Measurements from ENCODE around the gene ICE1.

The ICE1 gene

DNA sequence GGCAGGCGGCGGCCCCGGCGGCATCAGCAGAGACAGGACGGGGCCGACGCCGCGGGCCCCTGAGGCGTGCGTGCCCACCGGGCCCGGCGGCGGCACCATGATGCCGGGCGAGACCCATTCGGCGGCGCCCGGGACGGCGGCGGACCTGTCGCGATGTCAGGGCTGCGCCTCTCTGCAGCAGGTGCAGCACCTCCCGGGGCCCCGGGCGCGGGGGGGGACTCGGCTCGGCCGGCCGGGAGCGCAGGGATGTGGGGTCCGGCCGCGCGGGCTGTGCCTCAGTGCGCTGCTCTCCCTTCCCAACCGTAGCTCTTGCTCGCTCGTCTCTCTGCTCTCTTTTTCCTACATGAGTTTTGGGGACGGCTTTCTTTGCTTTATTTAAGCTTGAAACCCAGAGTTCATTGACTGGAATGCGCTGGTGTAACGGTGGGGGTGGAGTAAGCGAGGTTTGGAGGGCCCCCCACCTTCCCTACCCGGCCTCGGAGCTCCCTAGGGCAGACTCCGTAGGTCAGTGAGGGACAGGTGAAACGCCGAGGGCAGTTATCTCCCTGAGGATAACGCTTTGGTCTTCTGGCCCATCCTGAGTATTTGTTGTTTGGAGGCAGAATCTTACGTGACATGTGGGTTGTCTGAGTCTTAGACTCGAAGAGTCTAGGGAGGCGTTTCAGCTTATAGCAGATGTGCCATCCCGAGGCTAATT, 490 bp downstream of the ICE1 start:
- no peak for DNase-seq (ENCODE audit: low read depth)
- TF ChIP-seq, protein P1, sequence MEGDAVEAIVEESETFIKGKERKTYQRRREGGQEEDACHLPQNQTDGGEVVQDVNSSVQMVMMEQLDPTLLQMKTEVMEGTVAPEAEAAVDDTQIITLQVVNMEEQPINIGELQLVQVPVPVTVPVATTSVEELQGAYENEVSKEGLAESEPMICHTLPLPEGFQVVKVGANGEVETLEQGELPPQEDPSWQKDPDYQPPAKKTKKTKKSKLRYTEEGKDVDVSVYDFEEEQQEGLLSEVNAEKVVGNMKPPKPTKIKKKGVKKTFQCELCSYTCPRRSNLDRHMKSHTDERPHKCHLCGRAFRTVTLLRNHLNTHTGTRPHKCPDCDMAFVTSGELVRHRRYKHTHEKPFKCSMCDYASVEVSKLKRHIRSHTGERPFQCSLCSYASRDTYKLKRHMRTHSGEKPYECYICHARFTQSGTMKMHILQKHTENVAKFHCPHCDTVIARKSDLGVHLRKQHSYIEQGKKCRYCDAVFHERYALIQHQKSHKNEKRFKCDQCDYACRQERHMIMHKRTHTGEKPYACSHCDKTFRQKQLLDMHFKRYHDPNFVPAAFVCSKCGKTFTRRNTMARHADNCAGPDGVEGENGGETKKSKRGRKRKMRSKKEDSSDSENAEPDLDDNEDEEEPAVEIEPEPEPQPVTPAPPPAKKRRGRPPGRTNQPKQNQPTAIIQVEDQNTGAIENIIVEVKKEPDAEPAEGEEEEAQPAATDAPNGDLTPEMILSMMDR (conservative IDR thresholded peaks at IDR 0.05; ENCODE audit: low read depth, low read length) = no peak

DNA sequence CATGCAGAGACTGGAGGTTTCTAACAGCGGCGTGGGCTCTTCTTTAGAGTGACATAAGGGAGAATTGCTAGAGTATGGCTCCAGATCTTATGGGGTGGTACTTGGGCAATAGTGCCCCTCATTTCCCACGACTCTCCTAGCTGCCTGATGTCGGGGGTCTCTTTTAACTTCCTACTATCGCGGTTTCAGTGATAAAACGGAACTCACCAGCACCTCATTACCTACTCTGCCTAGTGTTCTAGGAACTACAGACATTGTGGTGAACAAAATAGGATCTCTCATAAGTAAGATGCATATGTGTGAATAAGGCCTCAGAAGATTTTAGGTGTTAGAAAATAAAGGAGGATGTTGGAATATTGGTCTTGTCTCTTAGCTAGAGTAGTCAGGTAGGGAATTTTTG, 1.1 kb downstream of the ICE1 start:
- H3K4me3 ChIP-seq (ENCODE audit: low read length) = peak overlapping the region; percentile 89

More for the DNA sequence above, 490 bp downstream of the ICE1 start:
- peak overlapping the region; percentile 89 for H3K4me3 ChIP-seq (ENCODE audit: low read length)

DNA sequence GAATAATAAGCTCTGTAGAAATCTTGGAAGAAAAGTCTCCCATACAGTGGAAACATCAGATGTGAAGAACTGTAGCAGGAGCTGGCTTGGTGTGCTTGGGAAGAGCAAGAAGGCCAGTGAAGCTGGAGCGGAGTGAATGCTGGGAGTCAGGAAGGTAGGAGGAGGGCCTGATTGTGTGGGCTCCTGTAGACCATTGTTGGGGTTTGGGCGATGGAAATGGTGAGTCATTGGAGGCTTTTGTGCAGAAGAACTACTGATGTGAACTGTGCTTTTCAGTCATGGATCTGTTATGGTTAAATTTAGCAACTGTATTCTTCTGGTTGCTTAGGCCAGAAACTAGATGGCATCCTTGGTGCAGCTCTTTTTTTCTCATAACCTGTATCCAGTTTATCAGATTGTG, 2.3 kb downstream of the ICE1 start:
- TF ChIP-seq, protein P1 (conservative IDR thresholded peaks at IDR 0.05; ENCODE audit: low read depth, low read length) = no peak
- no peak overlapping the region for H3K4me3 ChIP-seq (ENCODE audit: low read length)
- DNase-seq (ENCODE audit: low read depth) = no peak

More for the DNA sequence above, 1.1 kb downstream of the ICE1 start:
- TF ChIP-seq, protein P1 (conservative IDR thresholded peaks at IDR 0.05; ENCODE audit: low read depth, low read length) = no peak
- DNase-seq (ENCODE audit: low read depth) = no peak

DNA sequence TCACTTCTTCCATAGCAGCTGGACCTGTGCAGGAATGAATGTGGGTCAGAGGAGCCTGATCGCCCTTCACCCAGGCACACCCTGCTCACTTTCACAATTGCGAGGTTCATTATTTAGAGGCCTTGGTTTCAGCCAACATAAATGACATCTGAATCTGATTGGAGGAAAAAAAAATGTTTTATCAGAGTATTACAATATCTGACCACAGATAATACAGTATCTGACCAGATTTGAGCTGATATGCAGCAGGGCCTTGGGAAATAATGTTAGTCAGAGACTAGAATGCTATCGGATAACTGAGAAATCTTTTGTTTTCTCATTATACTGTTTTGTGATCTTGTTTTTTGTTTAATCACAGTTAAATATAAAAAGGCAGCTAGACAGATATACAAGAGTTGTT, 7.7 kb downstream of the ICE1 start:
- DNase-seq (ENCODE audit: low read depth) = no peak
- TF ChIP-seq, protein P1 (conservative IDR thresholded peaks at IDR 0.05; ENCODE audit: low read depth, low read length) = no peak
- no peak overlapping the region for H3K4me3 ChIP-seq (ENCODE audit: low read length)

DNA sequence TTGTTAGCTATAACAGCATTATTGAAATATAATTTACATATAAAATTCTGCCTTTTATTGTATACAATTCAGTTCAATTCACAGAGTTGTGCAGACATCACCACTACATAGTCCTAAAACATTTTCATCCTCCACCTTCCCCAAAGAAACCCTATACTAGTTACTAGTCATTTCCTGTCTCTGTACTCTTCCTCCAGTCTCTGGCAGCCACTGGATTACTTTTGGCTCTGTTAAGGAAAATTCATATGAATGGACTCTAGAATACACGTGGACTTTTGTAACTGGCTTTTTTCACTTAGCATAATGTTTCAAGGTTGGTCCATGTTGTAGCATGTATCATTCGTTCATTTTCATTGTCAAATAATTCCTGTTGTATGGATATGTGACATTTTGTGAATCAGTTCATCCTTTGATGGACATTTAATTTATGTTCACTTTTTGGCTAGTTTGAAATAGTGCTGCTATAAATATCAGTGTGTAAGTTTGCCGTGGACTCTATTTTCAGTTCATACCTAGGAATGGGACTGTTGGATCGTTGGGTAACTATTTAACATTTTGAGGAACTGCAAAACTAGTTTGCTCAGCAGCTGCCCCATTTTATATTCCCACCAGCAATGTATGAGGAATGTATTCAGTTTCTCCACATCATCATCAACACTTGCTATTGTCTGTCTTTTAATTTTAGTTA, 9.7 kb downstream of the ICE1 start:
- no peak overlapping the region for H3K4me3 ChIP-seq (ENCODE audit: low read length)
- DNase-seq (ENCODE audit: low read depth) = no peak
- TF ChIP-seq, protein P1 (conservative IDR thresholded peaks at IDR 0.05; ENCODE audit: low read depth, low read length) = no peak

DNA sequence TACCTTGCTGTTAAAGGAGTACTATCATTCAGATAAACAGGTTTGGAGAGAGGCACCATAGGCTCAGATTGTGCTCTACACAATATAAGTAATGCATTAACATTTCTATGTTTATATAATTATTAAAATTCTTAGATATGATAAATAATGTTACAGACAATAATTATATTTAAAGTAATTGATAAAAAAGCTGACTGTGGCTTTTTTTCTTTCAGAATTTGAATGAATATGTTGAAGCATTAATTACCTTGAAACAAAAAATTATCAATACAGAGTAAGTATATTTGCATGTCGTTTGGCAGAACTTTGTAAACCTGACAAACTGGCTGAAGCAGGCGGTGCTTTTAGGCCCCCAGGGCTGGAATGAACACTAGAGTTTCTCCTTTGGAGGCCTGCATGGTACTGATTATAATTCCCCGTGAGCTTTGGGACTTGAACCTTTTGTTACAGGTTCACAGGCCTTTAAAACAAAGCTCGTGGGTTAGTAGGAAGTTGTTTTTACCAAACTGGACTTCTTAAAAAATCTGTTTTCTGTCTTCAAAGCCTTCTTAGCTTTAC, 13.8 kb downstream of the ICE1 start:
- no peak overlapping the region for H3K4me3 ChIP-seq (ENCODE audit: low read length)
- TF ChIP-seq, protein P1 (conservative IDR thresholded peaks at IDR 0.05; ENCODE audit: low read depth, low read length) = no peak
- no peak for DNase-seq (ENCODE audit: low read depth)

All from retinal pigment epithelial cell (primary cell).